Ovary (tissue), 9 donors: ENCODE data around the gene CABLES1. TPM values are rescaled to one million over a fixed set of nuclear protein-coding genes. Genes with fewer than 3 reads are reported as not detected.

ENCODE experiments used
- DNase-seq, 5 donors: peaks; one replicate each; pipeline ENCODE4 v3.0.0-alpha.2; 2019 to 2020
- H3K27ac ChIP-seq, 2 donors: fragments of 200-600 bp; one replicate each; pipeline versions ENCODE4 v1.5.1 to v1.8.0; 2019 to 2022
- H3K27me3 ChIP-seq: fragments of 200-600 bp; one replicate; pipeline ENCODE4 v1.8.0; 2022
- H3K36me3 ChIP-seq: fragments of 200-600 bp; sonication (generic); one replicate; pipeline ENCODE4 v1.5.1; 2019
- H3K4me1 ChIP-seq: one replicate; pipeline ENCODE4 v1.8.1; 2013; ENCODE audit warnings: mild to moderate bottlenecking, moderate library complexity; ENCODE audit not compliant: insufficient read depth
- H3K4me3 ChIP-seq: fragments of 200-600 bp; sonication (generic); one replicate; pipeline ENCODE4 v1.5.1; 2017
- H3K9me3 ChIP-seq, 2 donors: fragments of 200-600 bp in 1 of 2; sonication (generic) in 1 of 2; one replicate each; pipeline versions ENCODE4 v1.5.1 to v1.8.1; 2013 to 2019; ENCODE audit warnings: mild to moderate bottlenecking in 1 of 2, moderate library complexity in 1 of 2
- EP300 ChIP-seq: sonication (generic); formaldehyde crosslinking; IDR thresholded peaks from one replicate; pipeline ENCODE4 v1.6.1; 2017; ENCODE audit warnings: antibody characterized with exemption
- POLR2A ChIP-seq: fragments of 450-650 bp; IDR thresholded peaks from one replicate; pipeline ENCODE4 v1.6.1; 2017; ENCODE audit warnings: antibody characterized with exemption, mild to moderate bottlenecking, moderate library complexity
- WGBS, 3 donors: extraction: QIAGEN DNeasy Blood & Tissue Kit in 1 of 3; methylation state at CpG; one replicate each; pipeline versions ENCODE4 v1.1.5 to v1.1.7; 2013 to 2017; 5-methylcytosine and 5-hydroxymethylcytosine counted together
- intact Hi-C, 4 donors: fragments of 100-400 bp; cut with DNase I; formaldehyde crosslinking; loops; one replicate each; pipeline versions ENCODE4 v1.11.0 to v1.15.1; 2022 to 2023
- polyA plus RNA-seq, 2 donors: library from polyadenylated mRNA; stranded (reverse); fragments of 200-250 nt in 1 of 2; fragments of 350-450 nt in 1 of 2; fragmentation: Illumina TruSeq in 1 of 2; extraction: RNeasy Lipid Tissue Mini Kit (QIAGEN cat#74804) in 1 of 2; gene quantifications; one replicate each; pipeline ENCODE4 v1.2.3, GENCODE V29; 2013 to 2014
- total RNA-seq, 7 donors: library from RNA; depleted of rRNA in 2 of 7; stranded (reverse); fragments of >200 nt in 2 of 7; fragmentation: NEBNext Ultra II Directional in 3 of 7; extraction: Animal tissue kit (Norgen Biotek cat#: 25700) in 3 of 7; gene quantifications; one replicate each; pipeline versions ENCODE4 v1.1.0 to v1.2.4, GENCODE V29; 2016 to 2023
- TF ChIP-seq, protein P1 (sequence below), 3 donors: fragments of 450-650 bp in 2 of 3; fragments of 200-600 bp in 1 of 3; IDR thresholded peaks; one replicate each; pipeline versions ENCODE4 v1.5.1 to v1.8.0; 2016 to 2022; ENCODE audit warnings: antibody characterized with exemption in 3 of 3, mild to moderate bottlenecking in 1 of 3
- donor health status: DM: no; HTN: no; CAD: no; lungs with moderate emphysema.
- donor health status: DM: no; HTN: no; CAD: no.
- donor health status: Bipolar disorder and iron deficiency.
- donor health status: DM: yes; HTN: yes; CAD: no.
- donor health status: DM: no; HTN: no; CAD: no.
- donor health status: DM: yes; HTN: yes; CAD: no.

CABLES1 gene
- total and polyA plus RNA-seq, 9 donors = 2.6 to 8.9 (median 5.3) TPM

DNA sequence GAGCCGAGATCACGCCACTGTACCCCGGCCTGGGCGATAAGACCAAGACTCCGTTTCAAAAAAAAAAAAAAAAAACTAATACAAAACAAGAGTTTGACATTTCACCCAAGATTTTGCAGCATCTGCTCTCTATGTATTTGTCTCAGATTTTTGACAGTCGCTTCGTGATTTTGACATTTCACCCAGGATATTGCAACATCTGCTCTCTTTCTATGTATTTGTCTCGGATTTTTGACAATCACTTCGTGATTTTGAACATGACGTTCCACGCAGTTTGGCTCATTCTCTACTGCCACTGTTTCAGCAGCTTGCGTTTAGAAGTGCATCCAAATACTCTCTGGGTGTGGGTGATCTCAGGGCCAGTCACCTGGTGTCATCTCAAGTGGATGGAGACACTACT, 108.5 kb downstream of the CABLES1 start:
- no peak overlapping the region for H3K4me3 ChIP-seq
- no peak for DNase-seq
- intact Hi-C loops = loop anchor here in 1 of 4 donors (10.0 kb wide), 1 partner anchor 111 kb away; no protein-coding TSS in a partner anchor
- TF ChIP-seq EP300 (no peak), POLR2A (no peak)
- TF ChIP-seq, protein P1, sequence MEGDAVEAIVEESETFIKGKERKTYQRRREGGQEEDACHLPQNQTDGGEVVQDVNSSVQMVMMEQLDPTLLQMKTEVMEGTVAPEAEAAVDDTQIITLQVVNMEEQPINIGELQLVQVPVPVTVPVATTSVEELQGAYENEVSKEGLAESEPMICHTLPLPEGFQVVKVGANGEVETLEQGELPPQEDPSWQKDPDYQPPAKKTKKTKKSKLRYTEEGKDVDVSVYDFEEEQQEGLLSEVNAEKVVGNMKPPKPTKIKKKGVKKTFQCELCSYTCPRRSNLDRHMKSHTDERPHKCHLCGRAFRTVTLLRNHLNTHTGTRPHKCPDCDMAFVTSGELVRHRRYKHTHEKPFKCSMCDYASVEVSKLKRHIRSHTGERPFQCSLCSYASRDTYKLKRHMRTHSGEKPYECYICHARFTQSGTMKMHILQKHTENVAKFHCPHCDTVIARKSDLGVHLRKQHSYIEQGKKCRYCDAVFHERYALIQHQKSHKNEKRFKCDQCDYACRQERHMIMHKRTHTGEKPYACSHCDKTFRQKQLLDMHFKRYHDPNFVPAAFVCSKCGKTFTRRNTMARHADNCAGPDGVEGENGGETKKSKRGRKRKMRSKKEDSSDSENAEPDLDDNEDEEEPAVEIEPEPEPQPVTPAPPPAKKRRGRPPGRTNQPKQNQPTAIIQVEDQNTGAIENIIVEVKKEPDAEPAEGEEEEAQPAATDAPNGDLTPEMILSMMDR (IDR thresholded peaks at IDR 0.05) = no peak
- no peaks in the 10 kb centered on the region for H3K9me3 ChIP-seq
- WGBS, 3 donors = 93 to 95% (median 94%) methylated on average over 12 of the region's 12 CpGs
- H3K36me3 ChIP-seq = no peaks in the 10 kb centered on the region
- H3K4me1 ChIP-seq = peaks cover under 1% of the 10 kb centered on the region
- H3K27me3 ChIP-seq = no peaks in the 10 kb centered on the region
- H3K27ac ChIP-seq = no peak overlapping the region

DNA sequence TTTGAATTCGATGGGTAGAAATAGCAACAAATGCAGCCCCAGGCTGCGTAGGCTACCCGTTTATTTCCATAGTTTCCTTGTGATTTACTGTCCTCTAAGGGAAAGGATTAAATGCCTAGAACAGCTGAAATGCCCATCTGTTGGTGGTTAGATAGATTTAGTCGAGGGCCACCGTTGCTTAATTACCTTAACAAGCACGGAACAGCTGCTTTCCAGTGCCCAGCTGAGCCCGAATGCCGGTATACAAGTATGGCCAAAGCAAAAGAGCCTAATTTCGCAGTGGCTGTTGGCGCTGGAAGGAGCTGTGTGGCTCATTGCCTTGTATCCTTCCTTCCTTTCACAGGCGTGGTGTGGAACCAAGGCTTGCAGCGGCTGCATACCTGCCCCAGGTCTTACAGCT, 109.1 kb downstream of the CABLES1 start:
- intact Hi-C loops = loop anchor here in 1 of 4 donors (10.0 kb wide), 1 partner anchor 110 kb away; no protein-coding TSS in a partner anchor
- TF ChIP-seq EP300 = no peak
- TF ChIP-seq POLR2A = no peak
- TF ChIP-seq, protein P1 (IDR thresholded peaks at IDR 0.05) = no peak
- no peaks in the 10 kb centered on the region for H3K9me3 ChIP-seq
- no peaks in the 10 kb centered on the region for H3K4me1 ChIP-seq
- no peaks in the 10 kb centered on the region for H3K27me3 ChIP-seq
- no peak overlapping the region for H3K27ac ChIP-seq
- H3K36me3 ChIP-seq = no peaks in the 10 kb centered on the region
- DNase-seq = no peak
- no peak overlapping the region for H3K4me3 ChIP-seq
- WGBS, 3 donors = 85 to 88% (median 88%) methylated on average over 12 of the region's 12 CpGs

DNA sequence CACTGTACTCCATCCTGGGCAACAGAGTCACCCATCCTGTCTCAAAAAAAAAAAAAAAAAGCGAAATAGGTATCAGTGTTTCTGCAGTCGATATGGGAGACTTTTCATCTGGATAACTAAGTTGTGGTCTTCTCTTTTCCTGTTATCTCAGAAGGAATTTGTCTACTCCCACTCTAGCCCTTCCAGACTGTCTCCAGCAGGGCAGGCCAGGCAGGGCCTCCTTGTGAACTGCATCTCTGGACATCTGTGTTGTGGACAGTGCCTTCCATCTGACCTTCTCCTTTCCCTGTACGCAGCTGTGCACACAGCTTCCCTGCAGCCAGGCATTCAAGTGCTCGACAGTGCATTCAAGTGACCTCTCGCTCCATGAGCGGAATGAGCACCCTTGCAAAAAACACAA, 110.2 kb downstream of the CABLES1 start:
- H3K4me1 ChIP-seq = no peaks in the 10 kb centered on the region
- 69 to 75% (median 71%) methylated on average over 6 of the region's 6 CpGs for WGBS, 3 donors
- no peak for TF ChIP-seq EP300
- TF ChIP-seq POLR2A = no peak
- TF ChIP-seq, protein P1 (IDR thresholded peaks at IDR 0.05) = no peak
- DNase-seq = no peak
- H3K36me3 ChIP-seq = no peaks in the 10 kb centered on the region
- intact Hi-C loops = loop anchor here in 1 of 4 donors (10.0 kb wide), 1 partner anchor 109 kb away; no protein-coding TSS in a partner anchor
- H3K27me3 ChIP-seq = no peaks in the 10 kb centered on the region
- H3K27ac ChIP-seq = no peak overlapping the region
- no peaks in the 10 kb centered on the region for H3K9me3 ChIP-seq
- H3K4me3 ChIP-seq = no peak overlapping the region

DNA sequence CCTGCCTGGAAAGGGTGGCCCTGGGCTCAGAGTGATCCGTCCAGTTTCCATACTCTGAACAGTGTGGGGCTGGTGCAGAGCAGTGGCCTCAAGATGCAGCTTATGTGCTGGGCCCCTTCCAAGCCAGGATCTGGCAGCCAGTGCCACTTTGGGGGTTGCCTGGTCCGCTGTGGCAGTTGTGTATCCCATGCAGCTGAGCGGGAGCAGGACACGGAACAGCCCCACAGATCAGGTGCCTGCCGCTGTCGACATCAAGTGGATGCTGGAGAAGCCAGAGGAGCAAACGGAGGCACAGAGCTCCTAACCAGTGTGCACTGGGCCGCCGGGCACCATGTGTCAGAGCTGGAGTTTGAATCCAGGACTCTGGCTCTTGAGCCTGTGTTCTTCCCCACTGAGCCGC, 112.0 kb downstream of the CABLES1 start:
- H3K27me3 ChIP-seq = no peaks in the 10 kb centered on the region
- H3K4me3 ChIP-seq = no peak overlapping the region
- intact Hi-C loops = loop anchor here in 1 of 4 donors (10.0 kb wide), 1 partner anchor 107 kb away; no protein-coding TSS in a partner anchor
- 96 to 97% (median 97%) methylated on average over 10 of the region's 10 CpGs for WGBS, 3 donors
- no peaks in the 10 kb centered on the region for H3K36me3 ChIP-seq
- H3K27ac ChIP-seq = no peak overlapping the region
- no peak for TF ChIP-seq EP300
- TF ChIP-seq, protein P1 (IDR thresholded peaks at IDR 0.05) = no peak
- no peak for TF ChIP-seq POLR2A
- H3K9me3 ChIP-seq = no peaks in the 10 kb centered on the region
- DNase-seq = no peak
- no peaks in the 10 kb centered on the region for H3K4me1 ChIP-seq
